GM19023 (cell line): ENCODE data around the gene VWA2.
"Not testable (repeated sequence)": the region's sequence is repeated elsewhere in the genome, so short reads cannot be mapped to it uniquely, and the experiment has no call there.

Source experiments
- ATAC-seq: cut with Tn5 transposase; IDR thresholded peaks from one replicate; pipeline ENCODE4 v1.9.1; 2021; ENCODE audit warnings: mild to moderate bottlenecking, moderate library complexity; ENCODE audit not compliant: unreplicated experiment

Gene VWA2

DNA sequence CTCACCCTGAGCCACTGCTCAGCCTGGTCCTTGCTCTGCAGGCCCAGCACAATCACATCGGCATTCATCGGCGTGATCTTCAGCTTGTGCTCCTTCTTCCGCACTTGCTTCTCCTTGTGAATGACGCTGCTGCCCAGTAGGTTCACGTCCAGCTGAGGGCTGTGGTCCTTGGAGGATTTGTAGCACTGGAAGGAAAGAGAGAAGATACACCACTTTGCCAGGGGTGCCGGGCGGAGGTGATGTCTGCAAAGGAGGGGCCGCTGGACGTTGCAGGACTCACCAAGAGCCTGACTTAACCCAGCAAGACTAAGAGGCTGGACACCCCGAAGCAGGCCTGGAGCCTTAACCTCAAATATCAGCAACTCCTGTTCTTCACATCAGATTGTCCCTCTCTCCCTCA, 74.8 kb downstream of the VWA2 start:
- ATAC-seq = no peak

DNA sequence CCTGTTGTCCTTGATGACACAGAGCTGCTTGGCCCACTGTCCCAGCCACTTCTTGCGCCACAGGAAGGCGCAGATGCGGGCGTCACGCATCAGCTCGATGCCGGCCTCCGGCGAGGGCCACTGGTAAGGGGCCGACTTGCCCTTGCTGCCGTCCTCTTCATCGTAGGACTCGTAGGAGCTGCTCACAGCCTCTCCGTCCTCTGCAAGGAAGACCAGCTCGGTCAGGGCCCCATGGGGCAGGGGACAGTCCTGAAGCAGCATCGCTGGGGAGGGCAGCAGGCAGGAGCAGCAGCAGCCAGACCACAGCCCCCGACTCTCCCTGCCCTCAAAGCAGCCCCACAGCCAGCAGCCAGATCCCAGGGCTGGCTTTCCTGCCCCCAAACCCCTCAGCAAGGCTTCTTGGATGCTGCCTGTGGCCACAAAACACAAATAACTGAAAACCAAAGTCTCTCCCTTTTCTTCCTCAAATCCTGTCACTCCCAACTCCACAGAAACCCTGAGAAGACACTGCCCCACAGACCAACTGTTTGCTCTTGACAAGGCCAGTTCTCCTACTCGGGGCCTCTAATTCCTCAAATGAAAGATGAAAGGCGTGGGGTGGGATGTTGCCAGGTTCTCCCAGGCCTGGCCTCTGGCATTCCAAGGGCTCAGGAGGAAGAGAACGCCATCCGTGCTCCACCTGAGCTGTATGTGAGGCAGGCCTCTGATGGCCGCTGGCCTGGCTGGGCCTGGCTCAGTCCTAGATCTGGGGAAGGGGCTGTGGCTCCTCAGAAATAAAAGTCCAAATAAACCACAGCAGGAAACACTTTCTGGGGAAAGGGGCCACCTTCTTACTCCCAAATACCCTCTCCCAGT, 76.7 kb downstream of the VWA2 start:
- no peak for ATAC-seq

DNA sequence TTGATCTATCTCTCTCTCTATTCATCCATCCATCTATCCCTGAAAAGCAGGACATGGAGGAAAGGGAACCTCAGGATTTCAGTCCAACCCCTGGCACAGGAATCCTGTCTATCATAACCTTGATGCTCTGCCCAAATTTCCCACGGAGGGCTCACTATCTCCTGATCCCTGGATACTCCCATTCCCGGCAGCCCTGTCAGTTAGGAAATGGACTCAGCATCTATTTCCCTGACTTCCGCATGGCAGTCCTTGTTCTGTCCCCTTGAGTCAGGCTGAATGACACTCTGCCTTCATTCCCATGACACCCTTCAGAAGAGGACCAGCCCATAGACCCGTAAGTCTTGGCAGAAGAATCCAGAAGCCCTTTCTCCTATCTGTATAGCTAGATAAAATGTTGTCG, 77.7 kb downstream of the VWA2 start:
- no peak for ATAC-seq

DNA sequence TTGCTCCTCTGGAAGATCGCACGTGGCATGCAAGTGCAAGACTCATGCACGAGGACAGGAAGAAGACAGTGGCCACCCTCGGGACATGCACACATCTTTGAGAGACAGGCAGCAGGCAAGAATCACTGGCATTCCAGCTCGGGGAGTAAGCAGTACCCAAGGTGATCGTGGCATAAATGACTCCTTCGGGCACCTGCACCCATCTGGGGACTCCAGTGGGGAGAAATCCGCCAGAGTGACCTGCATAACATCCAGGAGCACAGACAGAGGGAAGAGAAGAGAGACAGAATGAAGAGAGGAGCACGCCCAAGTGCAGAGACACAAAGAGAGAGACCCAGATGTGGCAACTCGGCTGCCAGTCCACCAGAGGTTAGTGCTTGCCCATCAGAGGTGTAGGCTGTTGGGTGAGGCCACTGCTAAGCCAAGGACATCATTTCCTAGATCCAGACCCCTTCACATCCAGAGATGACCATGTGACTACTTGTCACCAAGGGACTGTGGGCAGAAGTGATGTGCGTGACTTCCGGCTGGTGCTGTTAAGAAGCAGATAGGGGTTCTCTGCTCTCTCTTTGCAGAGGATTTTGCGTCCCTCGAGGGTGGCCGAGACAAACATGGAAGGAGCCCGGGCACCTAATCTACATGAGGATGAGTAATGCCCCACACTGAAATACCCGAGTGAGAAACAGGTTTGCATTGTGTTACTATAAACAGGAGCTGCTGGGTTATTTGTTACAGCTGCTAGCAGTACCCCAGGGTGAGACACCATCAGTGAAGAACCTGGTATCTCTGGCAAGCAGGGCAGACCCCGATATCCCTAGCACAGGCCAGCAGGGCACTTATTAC, 80.6 kb downstream of the VWA2 start:
- no peak for ATAC-seq

DNA sequence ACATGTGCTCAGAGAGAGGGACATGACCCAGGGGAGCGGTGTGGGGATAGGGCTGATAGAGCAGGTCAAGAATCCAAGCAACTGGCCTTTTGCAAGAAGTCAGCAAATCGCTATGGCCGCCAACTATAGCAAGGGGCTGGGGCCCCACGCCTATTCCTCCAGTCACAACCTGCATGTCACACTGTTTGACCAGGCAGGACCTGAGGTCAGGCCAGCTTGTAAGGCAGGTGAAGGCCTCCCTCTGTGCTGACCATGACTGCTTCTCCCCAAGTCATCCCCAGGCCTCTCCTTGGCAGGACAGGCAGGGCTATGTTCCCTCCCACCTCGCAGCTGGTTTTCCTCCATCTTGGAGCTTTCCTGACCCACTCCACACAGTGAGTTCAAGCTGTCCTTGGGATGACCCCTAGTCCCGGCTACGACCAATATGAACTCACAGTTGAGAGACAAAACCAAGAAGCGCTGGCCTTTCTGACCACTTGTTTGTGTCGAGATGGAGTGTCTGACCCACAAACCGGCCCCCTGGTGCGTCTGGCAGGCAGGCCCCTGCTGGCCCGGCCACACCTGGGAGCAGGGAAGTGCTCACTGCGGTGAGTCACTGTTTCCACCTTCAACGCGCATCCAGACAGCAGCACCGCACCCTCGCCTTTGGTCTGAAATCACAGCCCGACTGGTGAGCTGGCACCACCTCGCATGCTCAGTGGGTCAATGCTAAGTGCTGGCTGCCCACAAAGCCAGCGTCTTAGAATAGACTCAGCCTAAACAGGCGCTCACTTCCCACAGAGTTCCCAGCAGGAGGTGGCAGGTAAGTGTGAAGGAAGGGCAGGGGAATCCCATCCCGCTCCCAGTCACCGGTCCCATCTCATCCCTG, 81.4 kb downstream of the VWA2 start:
- no peak for ATAC-seq

DNA sequence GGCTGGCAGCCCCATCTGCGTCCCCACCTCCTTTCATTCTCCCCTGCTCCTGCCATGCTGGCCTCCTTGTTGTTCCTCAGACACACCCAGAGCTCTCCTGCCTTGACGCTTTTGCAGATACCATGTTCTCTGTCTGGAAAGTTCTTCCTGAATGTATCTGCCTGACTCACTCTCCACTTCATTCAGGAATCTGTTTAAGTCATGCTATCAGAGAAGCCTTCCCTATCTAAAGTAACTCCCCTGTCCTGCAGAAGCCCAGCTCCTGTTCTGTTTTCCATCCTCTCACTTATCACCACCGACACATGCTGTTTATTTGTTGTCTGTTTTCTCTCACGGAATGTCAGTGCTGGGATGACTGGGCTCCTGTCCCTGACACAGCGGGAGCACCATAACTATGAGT, 83.3 kb downstream of the VWA2 start:
- ATAC-seq = no peak

DNA sequence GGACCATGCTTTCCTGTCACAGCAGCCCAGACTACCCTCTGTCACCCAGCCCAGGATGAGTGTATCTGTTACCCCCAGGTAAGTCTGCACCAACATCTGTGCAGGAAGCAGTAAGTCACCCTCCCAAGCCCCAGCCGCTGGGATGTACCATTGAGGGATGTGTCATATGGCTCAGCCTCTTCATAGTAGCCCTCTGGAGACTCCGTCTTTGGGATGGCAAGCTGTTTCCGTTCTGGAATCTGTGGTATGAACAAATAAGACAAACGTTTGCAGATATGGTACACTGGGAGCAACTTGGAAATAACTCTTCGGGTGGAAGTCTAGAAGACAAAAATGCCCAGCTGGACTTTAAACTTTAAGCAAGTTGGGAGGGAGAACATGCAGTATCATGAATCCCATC, 84.0 kb downstream of the VWA2 start:
- no peak for ATAC-seq

DNA sequence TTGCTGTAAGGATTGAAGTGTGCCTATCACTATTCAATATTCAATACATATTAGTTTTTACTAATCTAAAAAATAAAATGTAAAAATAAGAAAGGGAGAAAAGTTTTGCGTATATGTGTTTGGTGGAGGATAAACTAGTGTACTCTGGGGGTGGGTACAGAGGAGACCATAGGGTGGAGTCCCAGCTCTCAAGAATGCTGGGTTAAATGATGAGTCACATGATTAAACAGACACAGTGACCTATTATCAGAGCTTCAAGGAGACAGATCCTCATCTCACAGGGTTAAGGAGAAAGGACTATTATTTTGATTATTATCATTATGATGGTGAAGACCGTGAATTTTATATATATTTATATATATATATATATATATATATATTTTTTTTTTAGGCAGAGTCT, 87.7 kb downstream of the VWA2 start:
- ATAC-seq = no peak

DNA sequence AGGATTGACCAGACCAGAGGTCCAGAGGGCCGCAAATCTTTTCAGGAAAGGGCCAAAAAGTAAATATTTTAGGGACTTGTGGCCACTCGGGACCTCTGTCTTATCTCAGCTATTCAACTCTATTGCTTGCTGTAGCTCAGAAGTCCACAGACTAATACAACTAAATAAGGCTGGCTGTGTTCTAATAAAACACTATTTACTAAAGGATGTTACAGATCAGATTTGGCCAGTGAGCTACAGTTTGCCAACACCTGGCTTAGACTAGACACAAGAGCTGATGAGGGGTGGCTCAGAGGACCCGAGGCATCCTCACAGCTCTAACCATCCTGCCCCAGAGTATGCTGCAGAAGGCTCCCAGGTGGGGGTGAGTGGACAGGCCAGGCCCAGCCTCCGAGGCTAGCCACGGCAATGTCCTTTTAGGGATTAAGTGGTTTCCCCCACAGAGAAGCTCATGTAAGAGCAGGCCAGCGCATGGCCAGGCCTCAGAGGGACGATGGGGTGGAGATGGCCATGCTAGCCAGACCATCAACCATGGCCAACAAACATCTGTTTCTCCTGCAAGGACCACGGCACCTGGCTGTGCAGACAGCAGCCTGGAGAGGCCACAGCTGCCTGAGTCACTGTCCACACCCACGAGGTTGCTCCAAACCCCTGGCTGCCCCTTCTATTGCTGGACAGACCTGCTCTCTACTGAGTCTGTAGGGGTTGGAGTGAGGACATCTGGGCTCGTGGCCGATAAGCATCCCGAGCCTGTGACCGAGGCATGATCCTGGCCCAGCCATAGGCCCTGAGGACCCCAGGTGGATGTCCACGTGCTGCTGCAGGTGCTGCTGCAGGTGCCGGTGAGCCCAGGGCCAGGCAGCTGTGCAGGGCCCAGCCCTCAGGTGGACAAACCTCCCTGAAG, 88.7 kb downstream of the VWA2 start:
- no peak for ATAC-seq

DNA sequence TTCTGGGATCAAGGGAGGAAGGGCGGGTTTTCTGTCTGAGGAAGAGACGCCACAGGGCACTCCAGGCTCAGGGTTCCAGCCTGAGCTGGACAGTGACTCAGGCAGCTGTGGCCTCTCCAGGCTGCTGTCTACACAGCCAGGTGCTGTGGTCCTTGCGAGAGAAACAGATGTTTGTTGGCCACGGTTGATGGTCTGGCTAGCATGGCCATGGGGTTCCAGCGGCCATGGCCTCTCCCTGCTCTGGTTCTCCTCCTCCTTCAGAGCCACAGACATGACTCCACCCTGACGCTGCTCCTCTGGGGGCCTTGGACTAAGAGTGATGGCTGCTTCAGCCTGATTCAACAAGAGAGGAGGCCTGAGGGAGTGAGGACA, 89.4 kb downstream of the VWA2 start:
- ATAC-seq = no peak

DNA sequence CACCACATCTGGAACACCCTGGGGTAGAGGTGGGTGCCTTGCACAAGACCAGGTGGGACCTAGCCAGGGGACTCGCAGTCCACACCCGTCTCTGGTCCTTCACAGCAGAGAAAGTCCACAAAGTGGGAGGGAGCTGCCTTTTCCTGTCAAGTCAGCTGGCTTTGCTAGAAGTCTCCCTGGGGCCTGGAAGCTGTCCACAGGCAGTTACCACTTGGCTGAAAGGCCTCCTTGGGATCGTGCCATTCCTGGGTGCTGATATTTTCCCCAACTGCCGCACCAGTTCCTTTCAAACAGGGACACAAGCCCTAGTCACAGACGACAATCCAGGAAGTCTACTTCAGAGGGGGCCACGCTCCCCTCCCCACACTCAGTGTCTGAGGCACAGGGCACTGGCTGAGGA, 89.8 kb downstream of the VWA2 start:
- ATAC-seq = no peak

DNA sequence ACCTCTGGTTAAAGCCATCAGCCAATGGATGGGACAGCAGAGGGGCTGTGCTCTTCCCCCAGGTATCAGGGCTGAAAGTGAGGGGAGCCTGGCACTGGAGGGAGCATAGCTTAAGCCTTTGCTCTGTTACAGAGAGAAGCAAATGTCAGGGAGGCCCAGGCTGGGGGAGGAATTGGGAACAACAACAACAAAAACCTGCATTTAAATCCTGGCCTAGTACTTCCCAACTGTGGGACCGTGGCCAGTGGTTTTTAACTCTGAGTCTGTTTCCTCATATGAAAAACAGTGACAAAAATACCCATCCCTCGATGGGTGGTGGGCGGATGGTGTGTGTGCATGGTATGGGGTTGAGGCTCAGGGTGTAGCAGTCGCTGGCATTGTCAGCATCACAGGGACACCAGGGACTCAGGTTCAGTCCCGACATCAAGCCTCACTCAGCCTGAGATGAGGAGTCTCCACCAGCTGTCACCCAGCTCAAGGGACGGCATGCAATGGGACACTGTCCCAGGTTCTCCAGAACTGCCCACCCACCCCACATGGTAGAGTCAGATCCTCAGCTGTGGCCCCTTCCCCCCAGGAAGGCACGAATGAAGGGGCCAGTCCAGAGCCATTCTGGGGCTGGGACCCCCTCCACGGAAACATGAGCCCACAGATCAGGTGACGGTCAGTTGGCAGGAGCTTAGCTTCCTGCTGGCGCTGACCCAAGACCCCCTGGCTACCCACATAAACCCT, 90.7 kb downstream of the VWA2 start:
- ATAC-seq = no peak

DNA sequence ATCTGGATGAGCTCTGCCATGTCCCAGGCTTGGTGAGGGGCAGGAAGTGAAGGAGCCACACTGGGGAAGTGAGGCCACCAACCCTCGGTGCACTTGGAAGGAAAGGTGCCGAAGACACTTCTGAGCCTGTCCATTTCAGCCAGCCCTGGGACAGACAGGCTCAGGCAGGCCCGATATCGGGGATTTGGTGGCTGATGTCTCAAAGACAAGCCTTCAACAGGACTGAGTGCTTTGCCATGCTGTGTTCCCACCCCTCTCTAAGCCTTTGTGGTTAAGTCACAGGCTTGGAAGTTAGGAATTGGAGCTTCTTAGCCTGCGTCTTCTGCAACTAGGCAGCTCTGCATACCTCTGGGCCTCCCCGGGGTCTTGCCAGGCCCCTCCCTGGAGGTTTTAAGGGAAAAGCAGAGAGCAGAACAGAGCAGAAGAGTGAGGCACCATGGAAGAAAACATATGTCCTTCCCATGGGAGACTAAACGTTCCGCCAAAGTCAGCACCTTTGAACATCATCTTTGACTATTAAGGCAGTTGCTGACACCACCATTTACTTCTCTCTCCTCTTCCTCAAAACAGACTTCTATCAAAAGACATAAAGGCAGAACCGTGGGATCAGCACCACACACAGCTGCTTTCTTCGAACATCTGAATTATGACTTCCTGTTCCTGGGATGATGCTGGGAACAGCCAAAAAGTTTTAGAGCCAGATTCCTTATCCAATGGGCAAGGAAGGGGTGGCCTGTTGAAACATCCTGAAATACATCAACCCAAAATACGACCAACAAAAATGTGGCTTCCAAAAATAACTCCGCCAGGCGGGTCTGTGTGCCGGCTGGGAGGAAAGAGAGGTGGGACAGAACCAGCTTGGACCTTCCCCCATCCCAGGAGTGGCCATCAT, 93.5 kb downstream of the VWA2 start:
- ATAC-seq = no peak

DNA sequence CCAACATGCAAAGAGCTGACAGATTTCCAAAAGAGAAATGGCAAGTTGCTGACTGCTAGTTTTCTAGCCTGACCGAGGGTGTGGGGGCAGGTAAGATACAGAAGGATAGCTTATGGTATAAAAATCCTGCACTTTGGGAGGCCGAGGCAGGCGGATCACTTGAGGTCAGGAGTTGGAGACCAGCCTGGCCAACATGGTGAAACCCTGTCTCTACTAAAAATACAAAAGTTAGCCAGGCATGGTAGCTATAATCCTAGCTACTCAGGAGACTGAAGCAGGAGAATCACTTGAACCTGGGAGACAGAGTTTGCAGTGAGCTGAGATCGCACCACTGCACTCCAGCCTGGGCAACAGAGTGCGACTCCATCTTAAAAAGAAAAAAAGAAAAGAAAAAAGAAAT, 94.4 kb downstream of the VWA2 start:
- not testable (repeated sequence) for ATAC-seq

DNA sequence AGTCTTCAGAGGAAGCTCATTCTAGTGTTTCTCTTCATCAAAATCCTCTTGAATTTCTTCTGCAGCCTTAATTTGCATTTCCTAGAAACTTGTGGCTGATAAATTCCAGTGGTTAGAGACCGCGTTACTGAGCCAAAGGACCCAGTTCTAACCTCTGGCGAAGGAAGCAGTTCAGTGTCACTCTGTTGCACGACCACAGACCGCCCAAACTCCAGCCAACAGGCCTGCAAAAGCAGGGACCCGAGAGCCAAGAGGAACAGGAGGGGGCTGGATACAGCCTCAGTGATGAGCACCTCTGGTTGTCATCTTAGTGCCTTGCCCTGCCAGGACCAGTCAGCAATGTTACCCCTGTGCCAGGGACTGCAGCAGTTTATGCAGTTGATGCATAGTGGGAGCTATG, 95.2 kb downstream of the VWA2 start:
- no peak for ATAC-seq

DNA sequence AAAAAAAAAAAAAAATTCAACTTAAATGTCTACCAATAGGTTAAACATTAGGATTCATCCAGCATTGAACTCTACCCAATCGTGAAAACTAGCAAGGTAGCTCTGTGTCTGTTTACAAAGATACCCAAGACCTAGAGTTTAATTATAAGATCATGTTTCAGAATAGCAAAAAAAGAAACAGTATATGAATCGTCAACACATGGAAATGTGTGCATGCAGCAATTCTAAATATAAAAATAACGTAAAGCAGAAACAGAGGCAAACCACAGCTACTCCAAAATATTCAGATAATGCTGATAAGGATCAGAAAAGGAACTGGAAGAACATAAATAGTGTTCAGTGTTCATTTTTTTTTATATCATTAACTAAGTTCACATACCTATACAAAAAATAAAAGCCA, 96.6 kb downstream of the VWA2 start:
- ATAC-seq = no peak

DNA sequence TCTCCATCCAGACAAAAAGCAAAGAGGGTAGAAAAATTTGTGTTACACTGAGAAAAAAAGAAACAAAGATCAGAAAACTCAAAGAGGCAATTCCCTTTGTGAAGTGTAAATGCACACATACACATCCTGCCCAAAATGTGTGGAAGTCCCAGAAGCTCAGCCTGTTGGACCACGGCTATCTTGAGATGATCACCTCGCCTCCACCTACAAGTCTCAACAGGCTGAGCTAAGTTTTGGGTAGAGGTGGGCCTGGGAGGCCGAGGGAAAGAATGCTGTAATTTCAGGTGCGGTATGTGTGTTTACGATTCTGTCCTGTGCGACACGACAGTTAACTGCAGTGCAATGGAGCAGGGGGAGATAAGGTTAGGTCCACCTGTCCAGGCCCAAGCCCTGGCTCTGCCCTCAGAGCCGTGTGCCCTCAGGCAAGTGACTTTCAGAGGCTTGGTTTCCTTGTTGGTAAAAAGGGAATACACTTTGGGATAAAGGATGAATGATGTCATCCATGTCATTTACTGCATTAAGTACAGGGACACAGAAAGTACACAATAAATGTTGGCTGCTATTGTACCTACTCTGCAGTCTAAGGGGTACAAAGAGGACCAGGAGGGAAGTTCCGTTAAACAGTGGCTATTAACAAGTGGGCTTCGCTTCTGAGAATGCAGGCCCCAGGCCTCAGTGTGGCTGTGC, 97.9 kb downstream of the VWA2 start:
- ATAC-seq = no peak
